Vein endothelial cell (primary cell): ENCODE data around the gene LCE2B. TPM values are rescaled to one million over a fixed set of nuclear protein-coding genes. Genes with fewer than 3 reads are reported as not detected.

ENCODE experiments used
- total RNA-seq: library from RNA; depleted of rRNA; stranded (reverse); fragments of >200 nt; gene quantifications from 2 replicates; pipeline ENCODE4 v1.2.3, GENCODE V29; 2012

LCE2B gene
- not detected in 2 replicates for total RNA-seq

GRCh38 chr1:152685823-152686222 is at the start of gene LCE2B:
Gene LCE2B (plus strand): TSS chr1:152686123. CDS start chr1:152686844, 721 bp downstream.

GRCh38 chr1:152663098-152663497 is 22.8 kb upstream of the LCE2B start, which contains the start of gene LCE2D:
Gene LCE2D (plus strand): TSS chr1:152663380. CDS start chr1:152664106, 726 bp downstream.

GRCh38 chr1:152674983-152675382 is 10.9 kb upstream of the LCE2B start, which contains the start of gene LCE2C:
Gene LCE2C (plus strand): TSS chr1:152675279. CDS start chr1:152676016, 737 bp downstream.

GRCh38 chr1:152697701-152698600 is 12.0 kb downstream of the LCE2B start, which contains the start of gene LCE2A:
Gene LCE2A (plus strand): TSS chr1:152698345. CDS start chr1:152698902, 557 bp downstream.

GRCh38 chr1:152707860-152708259 is 21.9 kb downstream of the LCE2B start, which contains the start of gene LCE4A:
Gene LCE4A (plus strand): TSS chr1:152708160. CDS start chr1:152709076, 916 bp downstream.

Other genes with a start within 250 kb of the LCE2B start
- not detected in 2 replicates for gene LCE5A, start 175.3 kb upstream of the LCE2B start, total RNA-seq
- gene CRCT1, start 171.6 kb upstream of the LCE2B start, total RNA-seq = not detected in 2 replicates
- not detected in 2 replicates for gene LCE3E, start 119.3 kb upstream of the LCE2B start, total RNA-seq
- gene LCE3D, start 105.6 kb upstream of the LCE2B start, total RNA-seq = not detected in 2 replicates
- gene LCE3C, start 85.9 kb upstream of the LCE2B start, total RNA-seq = not detected in 2 replicates
- not detected in 2 replicates for gene LCE3B, start 72.3 kb upstream of the LCE2B start, total RNA-seq
- not detected in 2 replicates for gene LCE3A, start 63.0 kb upstream of the LCE2B start, total RNA-seq
- gene LCE2D, start 22.7 kb upstream of the LCE2B start, total RNA-seq = not detected in 2 replicates
- not detected in 2 replicates for gene LCE2C, start 10.8 kb upstream of the LCE2B start, total RNA-seq
- gene LCE2A, start 12.2 kb downstream of the LCE2B start, total RNA-seq = not detected in 2 replicates
- not detected in 2 replicates for gene LCE4A, start 22.0 kb downstream of the LCE2B start, total RNA-seq
- gene KPRP, start 71.9 kb downstream of the LCE2B start, total RNA-seq = not detected in 2 replicates
- not detected in 2 replicates for gene LCE1F, start 89.0 kb downstream of the LCE2B start, total RNA-seq
- gene LCE1E, start 100.1 kb downstream of the LCE2B start, total RNA-seq = not detected in 2 replicates
- not detected in 2 replicates for gene LCE1D, start 110.6 kb downstream of the LCE2B start, total RNA-seq
- not detected in 2 replicates for gene LCE1C, start 120.5 kb downstream of the LCE2B start, total RNA-seq
- not detected in 2 replicates for gene LCE1B, start 125.8 kb downstream of the LCE2B start, total RNA-seq
- not detected in 2 replicates for gene LCE1A, start 141.3 kb downstream of the LCE2B start, total RNA-seq
- gene LCE6A, start 156.7 kb downstream of the LCE2B start, total RNA-seq = not detected in 2 replicates
- gene LCE7A, start 173.9 kb downstream of the LCE2B start, total RNA-seq = not detected in 2 replicates
- not detected in 2 replicates for gene SMCP, start 192.2 kb downstream of the LCE2B start, total RNA-seq
- not detected in 2 replicates for gene IVL, start 222.4 kb downstream of the LCE2B start, total RNA-seq